CD4-positive, alpha-beta T cell treated with Interleukin-4 for 1 hour (primary cell): Measurements from ENCODE around the gene TATDN2.

ENCODE experiments used
- DNase-seq, 2 donors: peaks; one replicate each; pipeline ENCODE4 v3.0.0-alpha.2; 2020 to 2022

TATDN2 gene

GRCh38 chr3:10320320-10320677, 72.0 kb downstream of the TATDN2 start:
- no peak for DNase-seq

DNA sequence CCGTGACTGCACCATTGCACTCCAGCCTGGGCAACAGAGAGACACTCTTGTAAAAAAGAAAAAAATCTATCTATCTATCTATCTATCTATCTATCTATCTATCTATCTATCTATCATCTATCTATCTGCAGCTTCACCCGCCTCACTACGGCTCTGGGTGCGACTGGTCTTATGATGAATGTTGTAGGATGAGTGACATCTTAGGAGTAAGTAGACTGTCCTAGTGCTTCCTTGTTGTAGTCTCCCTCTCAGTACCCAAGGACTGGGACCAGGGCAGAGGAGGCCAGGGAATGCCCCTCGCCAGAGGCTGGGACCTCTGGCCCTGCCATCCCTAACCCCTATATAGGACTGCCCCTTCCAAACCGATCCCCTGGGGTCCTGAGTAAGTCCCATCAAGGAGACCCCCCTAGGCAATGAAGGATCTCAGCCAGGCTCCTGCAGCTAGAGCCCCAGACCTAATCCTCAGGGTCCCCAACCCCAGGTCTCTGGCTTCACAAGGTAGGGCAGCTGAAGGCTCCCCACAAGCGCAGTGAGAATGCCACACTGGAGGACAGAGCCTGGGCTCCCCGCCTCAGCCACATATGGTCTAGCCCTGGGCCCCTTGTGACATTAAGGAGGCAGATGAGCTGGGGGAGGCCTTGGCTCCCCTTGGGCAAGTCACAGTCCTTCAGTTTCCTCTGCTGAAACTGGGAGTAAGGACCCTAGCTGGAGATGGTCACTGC, 73.5 kb downstream of the TATDN2 start:
- DNase-seq, result no peak

DNA sequence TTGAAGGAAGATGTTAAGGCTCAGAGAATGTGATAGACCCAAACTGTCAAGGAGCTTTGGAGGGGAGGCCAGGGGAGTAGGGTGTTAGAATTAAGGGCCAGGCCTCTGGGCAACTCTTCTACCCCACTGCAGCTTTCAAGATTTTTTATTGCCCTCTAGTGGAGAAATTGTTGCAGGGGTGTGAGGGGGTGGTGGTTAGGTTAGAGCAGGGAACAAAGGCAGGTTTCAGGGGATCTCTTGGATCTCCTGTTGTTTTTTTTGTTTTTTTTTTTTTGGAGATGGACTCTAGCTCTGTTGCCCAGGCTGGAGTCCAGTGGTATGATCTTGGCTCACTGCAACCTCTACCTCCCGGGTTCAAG, 74.1 kb downstream of the TATDN2 start:
- peak in 1 of 2 donors; percentile 43 for DNase-seq

DNA sequence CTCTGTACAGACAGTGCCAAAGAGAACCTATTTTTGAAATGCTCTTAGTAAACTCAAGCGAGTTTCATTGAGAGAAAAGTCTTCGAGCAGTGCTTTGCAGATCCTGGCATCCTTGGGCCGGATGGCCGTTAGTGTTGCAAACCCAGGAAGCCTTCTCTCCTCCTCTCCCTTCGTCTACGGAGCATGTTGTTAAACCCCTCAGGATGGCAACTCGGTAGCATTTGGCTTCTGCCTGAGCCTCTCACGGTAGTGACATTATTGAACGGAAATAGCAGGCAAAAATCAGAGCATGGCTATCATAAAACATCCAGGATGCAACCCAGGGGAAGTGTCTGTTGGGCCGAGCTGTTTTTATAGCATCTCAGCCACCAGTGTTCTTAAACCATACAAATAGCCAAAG, 79.3 kb downstream of the TATDN2 start:
- DNase-seq, result no peak

DNA sequence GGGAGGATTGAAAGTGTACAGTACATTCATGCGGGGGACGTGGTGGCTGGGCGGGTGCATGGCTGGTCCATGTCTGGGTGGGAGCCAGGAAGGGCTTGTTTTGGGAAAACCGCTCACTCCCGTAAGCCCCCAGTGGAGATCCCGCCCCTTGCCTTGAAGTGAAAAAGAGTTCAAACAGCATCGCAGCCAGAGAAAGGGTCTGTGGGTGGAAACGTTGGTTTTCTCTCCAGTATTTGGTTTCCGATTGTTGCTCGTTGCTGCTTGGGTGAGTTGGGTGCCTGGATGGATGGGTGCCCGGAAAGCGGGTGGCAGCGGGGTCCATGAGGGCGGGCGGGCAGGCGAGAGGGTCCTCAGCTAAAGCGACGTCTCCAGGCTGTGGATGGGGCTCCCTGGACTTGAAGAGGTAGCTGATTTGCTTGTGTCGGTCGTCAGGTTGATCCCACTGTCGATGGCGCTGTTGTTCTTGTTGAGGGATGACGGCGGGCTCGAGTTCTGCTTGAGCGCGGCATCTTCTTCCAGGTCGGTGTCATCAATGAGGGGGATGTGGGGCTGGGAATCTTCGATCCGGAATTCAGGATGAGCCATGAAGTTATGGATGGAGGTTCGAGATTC, 80.3 kb downstream of the TATDN2 start:
- no peak for DNase-seq

DNA sequence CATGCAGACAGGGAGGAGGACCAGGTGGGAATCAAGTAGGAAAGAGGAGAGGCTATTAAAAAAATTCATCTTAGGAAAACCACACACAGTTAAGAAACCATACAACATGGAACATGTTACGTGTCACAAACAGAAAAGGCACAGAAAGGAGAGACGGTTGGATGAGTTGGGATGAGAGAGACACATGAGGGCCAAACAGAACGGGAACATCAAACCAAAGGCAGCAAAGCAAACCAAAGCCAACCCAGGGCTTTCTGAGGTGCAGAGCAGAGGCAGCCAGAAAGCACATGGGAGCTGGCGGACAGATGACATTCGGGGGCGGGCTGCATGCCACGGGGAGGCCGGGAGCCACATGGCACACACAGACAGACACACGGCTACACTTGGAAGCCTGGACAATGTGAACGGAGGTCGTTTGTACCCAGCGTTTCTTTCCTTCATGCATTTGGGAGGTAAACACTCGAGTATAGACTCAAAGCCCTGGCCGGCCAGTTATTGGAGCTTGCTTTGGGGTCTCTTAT, 81.3 kb downstream of the TATDN2 start:
- DNase-seq, result no peak

DNA sequence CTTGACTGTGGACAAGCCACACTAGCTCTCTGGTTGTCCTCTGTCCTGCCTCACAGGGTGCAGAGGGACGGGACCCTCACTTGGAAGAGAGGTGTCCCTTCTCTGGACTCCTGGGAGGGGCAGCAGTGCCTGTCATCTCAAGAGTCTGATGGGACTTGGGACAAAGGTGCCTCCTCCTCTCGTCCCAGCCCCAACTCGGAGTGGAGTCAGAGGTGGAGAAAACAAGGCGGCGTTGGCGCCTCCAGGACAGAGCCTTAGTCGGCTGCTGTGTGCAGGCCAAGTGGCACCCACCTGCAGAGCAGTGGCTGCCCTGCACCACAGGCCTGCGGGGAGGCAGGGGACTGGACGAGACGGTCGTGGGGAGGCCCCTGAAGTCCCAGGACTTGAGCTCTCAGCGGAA, 82.1 kb downstream of the TATDN2 start:
- no peak for DNase-seq
